GM19025 (cell line): ENCODE measurements around the gene AMBRA1.

ENCODE experiments used
- ATAC-seq: cut with Tn5 transposase; IDR thresholded peaks from one replicate; pipeline ENCODE4 v1.9.1; 2021; ENCODE audit warnings: mild to moderate bottlenecking, low read depth, moderate library complexity; ENCODE audit not compliant: unreplicated experiment

AMBRA1 gene

GRCh38 chr11:46356924-46357482 is 236.8 kb downstream of the AMBRA1 start:
- ATAC-seq: no peak

GRCh38 chr11:46353698-46354097 is 240.1 kb downstream of the AMBRA1 start:
- ATAC-seq: no peak

DNA sequence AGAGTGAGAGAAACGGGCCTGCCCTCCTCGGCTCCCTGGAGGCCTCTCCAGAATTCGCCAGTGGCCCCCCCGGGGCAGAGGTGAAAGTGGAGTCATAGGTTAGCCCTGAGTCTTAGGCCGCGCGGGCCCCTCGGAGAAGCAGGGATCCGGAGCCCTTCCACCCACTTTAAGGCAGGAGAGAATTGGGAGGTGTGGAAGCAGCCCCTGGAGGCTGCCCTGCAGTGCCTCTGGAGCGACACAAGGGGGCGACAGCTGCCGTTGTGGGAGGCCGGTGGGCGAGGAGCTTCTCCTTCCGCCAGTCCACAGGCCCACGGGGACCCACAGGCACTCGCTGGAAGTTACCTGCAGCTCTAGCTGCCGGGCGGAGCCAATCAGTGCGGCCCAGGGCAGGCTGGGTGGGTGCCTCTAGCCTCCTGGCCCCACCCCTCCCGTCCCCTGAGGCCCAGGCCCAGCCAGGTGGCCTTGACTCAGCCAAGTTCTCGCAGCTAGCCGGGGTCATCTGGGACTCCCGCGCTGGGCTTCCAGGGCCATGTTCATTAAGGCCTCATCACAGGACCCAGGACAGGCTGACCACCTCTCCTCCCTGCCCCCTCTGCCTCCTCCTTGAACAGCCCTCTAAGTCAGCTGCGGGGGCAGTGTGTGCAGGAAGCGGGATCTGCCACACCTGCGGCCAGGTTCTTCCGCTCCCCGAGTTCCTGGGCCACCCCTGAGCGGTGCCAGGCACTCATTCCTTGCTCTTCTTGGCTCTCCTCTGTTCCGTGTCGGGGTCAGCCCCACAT is 241.6 kb downstream of the AMBRA1 start:
- no peak for ATAC-seq

- no peak for ATAC-seq
Measured at GRCh38 chr11:46351606-46352005, 242.2 kb downstream of the AMBRA1 start.

- no peak for ATAC-seq
Measured at GRCh38 chr11:46351148-46351547, 242.7 kb downstream of the AMBRA1 start.

DNA sequence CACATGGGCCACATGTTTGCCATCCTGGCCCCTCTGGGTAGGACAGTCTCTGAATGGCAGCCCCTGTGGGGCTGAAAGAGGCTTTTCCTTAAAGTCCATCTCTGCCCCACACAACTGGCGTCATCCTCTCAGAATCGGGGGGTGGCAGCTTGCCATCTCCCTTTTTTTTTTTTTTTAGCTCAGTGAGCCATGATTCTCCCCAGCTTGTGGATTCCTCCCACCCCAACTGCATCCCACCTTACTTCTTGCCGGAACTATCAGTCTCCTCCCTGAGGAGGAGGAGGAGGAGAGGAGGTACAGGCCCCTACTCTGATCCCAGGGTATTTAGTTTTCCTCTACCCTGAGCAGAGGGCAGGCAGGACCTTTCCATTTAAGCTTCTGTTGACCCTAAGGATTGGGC is 243.1 kb downstream of the AMBRA1 start:
- no peak for ATAC-seq

DNA sequence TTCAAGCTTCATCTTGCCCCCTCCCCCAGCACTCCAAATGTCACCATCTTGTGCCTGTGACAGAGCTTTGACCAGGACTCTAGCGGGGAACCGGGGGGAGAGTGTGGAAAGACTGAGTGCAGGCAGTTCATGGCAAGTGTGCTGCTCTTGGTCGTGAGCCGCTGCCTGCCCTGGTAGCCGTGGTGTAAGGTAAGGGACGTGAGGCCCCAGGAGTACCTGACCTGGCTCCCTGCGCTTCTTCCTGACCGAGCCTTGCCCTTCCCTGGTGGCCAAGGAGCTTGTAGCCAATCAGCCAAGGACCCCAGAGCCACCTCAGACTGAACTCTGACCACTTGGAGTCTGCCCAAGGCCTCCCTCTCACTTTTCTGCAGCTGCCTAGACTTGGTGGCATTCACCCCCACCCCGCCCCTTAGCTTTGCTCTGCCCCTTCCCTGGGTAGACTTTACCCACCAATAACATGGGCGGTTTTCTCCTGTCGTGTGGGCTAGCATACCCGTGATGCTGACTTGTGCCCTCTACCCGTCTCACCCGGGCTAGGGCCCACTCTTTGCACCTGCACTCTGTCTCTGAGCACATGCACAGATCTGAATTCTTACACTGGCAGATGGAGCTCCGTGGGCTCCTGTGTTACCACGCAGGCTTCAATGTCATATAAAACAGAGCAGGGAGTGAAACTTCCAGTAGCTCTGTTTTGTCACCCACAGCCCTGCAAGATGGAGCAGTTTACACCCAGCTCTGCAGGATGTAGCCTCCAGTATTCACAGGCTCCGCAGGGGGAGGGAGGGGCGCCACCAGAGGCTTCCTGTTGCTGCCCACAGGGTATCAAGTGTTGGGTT is 245.0 kb downstream of the AMBRA1 start:
- no peak for ATAC-seq

DNA sequence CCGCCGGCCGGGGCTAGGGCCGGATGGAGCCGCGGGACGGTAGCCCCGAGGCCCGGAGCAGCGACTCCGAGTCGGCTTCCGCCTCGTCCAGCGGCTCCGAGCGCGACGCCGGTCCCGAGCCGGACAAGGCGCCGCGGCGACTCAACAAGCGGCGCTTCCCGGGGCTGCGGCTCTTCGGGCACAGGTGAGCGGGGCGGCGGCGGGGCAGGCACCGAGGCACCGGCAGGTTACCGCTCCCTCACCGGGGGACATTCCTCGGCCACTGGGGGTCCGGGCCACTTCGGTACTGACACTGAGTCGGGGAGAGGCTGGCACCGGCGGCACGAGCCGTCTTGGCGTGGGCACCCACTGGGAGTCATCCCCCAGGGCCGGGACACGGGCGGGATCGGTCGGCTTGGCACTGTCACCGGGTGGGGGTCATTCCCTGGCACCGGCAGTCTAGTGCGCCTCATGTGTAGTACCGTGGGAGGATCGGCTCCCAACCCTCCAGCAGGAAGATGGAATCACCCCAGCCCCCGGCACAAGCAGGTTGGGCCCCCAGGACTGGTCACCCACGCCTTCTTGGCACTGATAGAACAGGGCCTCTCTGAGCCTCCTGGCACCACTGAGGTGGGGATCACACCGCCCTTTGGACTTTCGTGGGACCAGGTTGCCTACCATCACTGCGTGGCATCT is 246.0 kb downstream of the AMBRA1 start:
- no peak for ATAC-seq

GRCh38 chr11:46346886-46347636 is 246.8 kb downstream of the AMBRA1 start, which contains the start of gene DGKZ:
DGKZ (plus strand) TSS chr11:46347463; CDS start chr11:46347660, 197 bp downstream.
- ATAC-seq: peak; percentile 73
